GM21367 (cell line): ENCODE results near the gene EMILIN3.

Source experiments
- ATAC-seq: cut with Tn5 transposase; IDR thresholded peaks from one replicate; pipeline ENCODE4 v1.9.1; 2021; ENCODE audit not compliant: unreplicated experiment

The EMILIN3 gene

DNA sequence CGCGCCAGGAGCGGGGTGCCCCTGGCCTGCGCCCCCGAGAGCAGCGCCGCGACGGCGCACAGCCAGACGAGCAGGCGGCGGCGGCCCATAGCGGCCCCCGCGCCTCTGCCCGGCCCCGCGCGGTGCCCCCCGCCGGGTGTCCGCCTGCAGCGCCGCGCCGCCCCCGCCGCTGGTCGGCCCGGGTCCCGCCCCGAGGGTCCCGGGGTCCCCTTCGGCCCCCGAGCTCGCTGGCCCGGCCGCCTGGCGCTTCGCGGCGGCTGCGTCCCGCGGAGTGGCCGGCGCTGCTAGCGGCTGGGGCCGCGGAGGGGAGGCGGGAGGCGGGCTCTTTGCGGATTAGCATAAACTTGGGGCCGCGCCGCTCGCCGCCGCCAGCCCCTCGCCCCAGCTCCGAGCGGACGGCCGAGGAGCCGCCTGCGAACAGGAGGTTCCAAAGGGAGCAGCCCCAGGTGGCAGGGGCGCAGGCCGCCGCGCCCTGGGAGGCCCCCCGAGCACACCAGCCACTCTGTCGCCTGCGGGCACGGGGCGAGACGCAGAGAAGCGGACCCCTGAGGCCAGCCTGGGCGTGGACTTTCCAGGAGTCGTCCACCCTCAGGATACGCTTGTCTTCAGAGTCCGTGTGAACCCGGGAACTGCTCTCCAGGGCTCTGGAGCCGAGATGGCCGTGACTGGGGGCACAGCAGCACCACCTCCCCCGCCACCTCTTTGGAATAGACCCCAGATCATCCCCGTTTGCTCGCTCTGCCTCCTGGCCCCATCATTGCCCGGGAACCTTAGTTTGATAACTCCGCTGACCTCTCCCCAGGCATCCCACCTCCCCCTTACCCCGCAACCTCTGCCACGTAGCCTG lies at the start of gene EMILIN3:
TSS of gene EMILIN3 (minus strand) at position 273 of the 847 bp plus-strand sequence. CDS start at position 89, 184 bp downstream.
- no peak for ATAC-seq

GRCh38 chr20:41415191-41415590 lies 48.6 kb upstream of the EMILIN3 start:
- no peak for ATAC-seq

GRCh38 chr20:41413169-41413568 lies 46.6 kb upstream of the EMILIN3 start:
- ATAC-seq = no peak

GRCh38 chr20:41412324-41413120 lies 45.9 kb upstream of the EMILIN3 start:
- ATAC-seq = no peak

- ATAC-seq = no peak
Measured at GRCh38 chr20:41411391-41411847, 44.8 kb upstream of the EMILIN3 start.

DNA sequence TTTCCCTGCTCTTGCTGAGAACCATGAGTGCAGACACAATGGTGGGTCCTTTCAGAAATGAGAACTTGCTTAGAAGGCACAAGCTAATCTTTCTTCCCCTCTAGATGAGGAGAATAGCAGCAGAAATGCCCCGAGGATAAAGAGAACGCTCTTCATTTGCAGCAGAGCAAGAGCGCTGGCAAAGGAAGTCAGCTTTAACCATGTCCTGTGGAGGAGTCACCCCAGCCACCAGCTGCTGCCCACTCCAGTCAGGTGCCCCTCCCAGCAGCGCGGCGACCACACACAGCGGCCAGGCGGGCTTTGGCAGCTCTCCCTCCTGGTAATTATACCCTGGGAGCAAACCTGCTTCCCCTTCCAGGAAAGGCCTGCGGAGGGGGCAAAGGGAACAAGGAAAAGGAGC lies 42.4 kb upstream of the EMILIN3 start:
- no peak for ATAC-seq

- peak; percentile 72 for ATAC-seq
Measured at GRCh38 chr20:41408156-41408794, 41.7 kb upstream of the EMILIN3 start.

DNA sequence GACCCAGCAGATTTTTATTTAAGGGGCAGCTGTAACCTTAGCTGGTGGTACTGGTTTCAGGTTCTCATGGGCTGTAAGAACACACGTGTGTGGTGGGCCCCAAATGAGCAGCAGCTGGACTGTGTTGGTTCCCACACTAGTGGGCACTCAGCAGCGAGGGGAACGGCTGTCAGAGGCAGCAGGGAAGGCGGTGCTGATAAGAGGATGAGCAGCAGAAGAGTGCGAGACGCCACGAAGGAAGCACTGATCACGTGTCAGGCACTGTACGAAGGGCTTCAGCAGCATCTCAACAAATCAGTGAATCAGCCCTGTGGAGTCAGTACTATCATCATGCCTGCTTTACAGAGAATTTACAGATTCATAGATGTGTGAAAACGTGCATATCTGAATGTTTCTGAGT lies 41.0 kb upstream of the EMILIN3 start:
- no peak for ATAC-seq

DNA sequence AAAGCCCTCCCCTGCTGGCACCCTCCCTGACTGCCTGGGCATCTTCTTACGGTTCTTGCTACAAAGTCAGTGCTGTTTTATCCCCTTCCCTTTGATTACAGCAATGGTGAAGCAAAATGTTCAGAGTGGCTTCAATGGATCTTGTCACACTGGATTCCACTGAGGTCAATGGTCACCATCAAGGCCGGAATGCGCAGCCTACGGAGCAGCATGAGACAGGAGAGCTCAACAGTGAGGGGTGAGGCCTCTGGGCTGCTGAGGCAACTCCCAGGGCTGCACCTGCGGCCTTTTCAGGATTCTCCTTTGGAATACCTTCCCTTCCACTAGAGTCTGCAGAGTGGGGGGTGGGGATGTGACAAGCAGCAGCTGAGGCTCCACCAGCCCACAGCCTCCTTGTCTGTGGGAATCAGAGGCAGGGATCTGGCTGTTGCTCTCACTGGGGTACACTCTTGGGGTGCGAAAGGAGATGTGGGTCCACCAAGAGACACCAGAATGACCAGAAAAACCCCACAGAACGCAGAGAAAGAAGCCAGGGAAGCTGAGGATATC lies 40.4 kb upstream of the EMILIN3 start:
- ATAC-seq = no peak

- no peak for ATAC-seq
Measured at GRCh38 chr20:41406353-41406752, 39.7 kb upstream of the EMILIN3 start.

DNA sequence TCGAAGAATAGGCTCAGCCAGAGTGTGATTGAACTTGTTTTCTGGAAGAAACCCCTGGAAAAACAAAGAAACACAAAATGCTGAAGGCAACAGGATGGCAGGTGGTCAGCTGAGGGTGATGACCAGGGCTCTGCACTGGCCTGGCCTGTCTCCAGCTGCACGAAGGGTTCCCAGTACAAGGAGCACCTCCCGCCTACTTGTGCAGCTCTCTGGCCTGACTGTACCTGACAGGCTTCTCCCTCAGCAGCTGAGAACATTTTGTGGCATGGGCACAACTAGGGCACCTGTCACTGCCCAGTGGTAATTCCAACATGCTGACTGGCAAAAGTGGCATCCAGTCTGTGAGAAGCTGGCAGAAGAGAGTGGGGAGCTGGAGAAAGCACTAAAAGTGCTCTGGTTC lies 38.8 kb upstream of the EMILIN3 start:
- no peak for ATAC-seq

DNA sequence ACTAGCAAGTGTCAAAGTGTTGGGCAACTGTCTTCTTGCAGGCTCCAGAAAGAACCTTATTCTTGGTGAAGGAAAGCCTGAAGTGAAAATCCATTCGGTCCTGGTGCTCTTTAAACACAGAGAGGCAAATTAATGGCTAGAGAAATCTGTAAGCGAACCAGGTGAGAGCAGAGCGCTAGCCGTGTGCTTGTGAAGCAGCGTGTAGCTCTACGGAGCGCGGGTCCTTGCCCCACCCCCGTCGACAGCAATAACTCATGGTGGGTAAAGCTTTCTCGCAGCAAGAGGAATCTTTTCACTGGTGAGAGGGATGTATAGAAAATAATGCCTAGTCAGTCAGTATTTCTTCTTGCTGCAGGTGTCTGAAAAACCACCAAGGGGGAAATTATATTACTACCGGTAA lies 37.0 kb upstream of the EMILIN3 start:
- no peak for ATAC-seq

DNA sequence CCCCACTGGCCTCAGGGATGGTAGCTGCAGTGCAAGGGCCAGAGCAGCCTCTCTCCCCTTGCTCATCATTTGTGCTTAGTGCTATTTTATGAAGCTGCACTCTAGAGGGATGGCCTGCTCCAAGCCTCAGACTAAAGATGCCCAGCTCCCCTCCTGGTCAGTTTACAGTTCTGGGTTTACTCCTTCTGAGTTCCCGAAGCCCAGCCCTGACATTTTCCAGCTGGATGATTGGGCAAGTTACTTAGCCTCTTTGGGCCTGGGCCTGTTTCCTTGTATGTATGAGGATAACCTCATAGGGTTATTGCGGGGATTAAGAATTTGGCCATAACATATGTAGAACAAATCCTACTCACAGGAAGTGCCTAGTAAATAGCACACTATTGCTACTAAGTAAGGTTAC lies 31.8 kb upstream of the EMILIN3 start:
- ATAC-seq = no peak

- no peak for ATAC-seq
Measured at GRCh38 chr20:41395667-41396664, 29.3 kb upstream of the EMILIN3 start.

DNA sequence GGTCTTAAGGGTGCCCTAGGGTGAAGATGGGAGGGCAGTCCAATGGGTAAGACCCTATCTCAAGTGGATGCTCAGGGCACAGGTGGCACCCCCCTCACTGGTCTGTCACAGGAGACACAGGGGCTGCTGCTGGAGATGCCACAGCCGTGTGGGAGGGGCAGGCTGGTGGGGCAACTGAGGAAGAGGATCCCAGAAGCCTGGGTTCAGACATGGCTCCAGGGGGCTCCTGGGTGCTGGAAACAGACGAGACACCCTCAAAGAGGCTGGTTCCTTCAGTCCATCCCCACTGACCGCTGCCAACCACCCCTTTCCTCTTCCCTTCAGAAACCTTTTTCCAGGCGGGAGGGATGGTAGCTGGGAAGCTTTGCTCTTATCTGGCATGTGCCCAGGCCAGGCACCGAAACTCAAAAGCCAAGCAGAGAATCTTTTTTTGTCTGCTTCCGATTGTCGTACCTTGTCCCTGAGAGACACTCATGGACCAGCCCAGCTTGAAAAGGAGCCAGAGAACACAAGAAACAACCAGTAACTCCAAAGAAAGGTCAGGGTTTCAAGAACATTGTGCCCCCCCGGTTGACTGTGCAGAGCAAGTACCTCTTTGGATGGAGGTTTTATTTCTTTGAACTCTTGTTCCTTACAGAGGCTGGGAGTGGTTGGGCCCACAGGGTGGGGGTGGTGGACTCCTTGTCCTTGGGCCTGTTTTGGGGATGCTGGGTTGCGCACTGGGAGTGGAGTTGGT lies 28.5 kb upstream of the EMILIN3 start:
- ATAC-seq = no peak

DNA sequence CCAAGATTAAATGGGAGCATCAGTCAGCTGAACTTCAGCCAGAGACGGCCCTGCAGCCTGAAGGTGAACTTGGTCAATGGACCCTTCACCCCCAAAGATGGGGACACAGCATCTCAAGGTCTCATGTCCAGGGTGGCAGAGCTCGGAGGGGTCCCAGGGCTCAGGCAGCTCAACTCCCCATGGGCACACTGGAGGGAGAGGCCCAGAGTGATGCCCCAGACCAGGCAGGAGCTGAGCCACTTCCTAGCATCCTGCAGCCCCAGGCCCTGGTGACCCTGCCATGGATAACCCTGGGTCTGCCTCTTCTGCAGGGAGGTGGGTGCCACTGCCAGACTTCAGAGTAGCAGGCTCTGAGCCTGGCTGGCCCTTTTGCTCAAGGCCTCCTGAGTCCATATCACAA lies 27.5 kb upstream of the EMILIN3 start:
- no peak for ATAC-seq

GRCh38 chr20:41393705-41394066 lies 27.1 kb upstream of the EMILIN3 start:
- no peak for ATAC-seq

- no peak for ATAC-seq
Measured at GRCh38 chr20:41392871-41393704, 26.5 kb upstream of the EMILIN3 start.

- no peak for ATAC-seq
Measured at GRCh38 chr20:41392295-41392694, 25.7 kb upstream of the EMILIN3 start.
